ENCODE data around the gene GID8. TPM values are rescaled to one million over a fixed set of nuclear protein-coding genes. Genes with fewer than 3 reads are reported as not detected.

The GID8 gene
- total and polyA plus RNA-seq, 9 of the 15 experiments (the other 6 are each of a cell fraction or from before 2014, with no cell fraction given): 7.5 to 31.6 (median 22.2) TPM

- ChIA-PET CTCF (ENCODE audit: low intra/inter-chr PET ratio) (no interaction called here), POLR2A (interaction anchor here (0.6 to 1.2 kb wide), 4 partner anchors 13 to 126 kb away, joined by 3 to 6 read pairs (median 4); no protein-coding TSS in a partner anchor)
- TF ChIP-seq ARID1B (IDR thresholded peaks at IDR 0.05) (no peak), E2F3 (CRISPR knock-in tag; IDR thresholded peaks at IDR 0.05) (no peak), NUFIP1 (IDR thresholded peaks at IDR 0.05; ENCODE audit: partially characterized antibody) (no peak), GABPA (tag; conservative IDR thresholded peaks at IDR 0.05; ENCODE audit: low read depth) (no peak), ZNF253 (CRISPR knock-in tag; conservative IDR thresholded peaks at IDR 0.05) (no peak), FOXA1 (IDR thresholded peaks at IDR 0.05; ENCODE audit: borderline replicate concordance) (no peak), ZNF143 (CRISPR knock-in tag; IDR thresholded peaks at IDR 0.05) (no peak), ZNF408 (CRISPR knock-in tag; IDR thresholded peaks at IDR 0.05; ENCODE audit: low read depth) (no peak), ZNF551 (CRISPR knock-in tag; IDR thresholded peaks at IDR 0.05) (no peak), ZSCAN32 (CRISPR knock-in tag; IDR thresholded peaks at IDR 0.05) (no peak), CTCFL (IDR thresholded peaks at IDR 0.05; ENCODE audit: borderline replicate concordance, insufficient read depth, low read depth, low read length, poor library complexity, severe bottlenecking) (no peak), ZNF764 (CRISPR knock-in tag; IDR thresholded peaks at IDR 0.05; ENCODE audit: low read depth) (no peak), XRCC4 (IDR thresholded peaks at IDR 0.05; ENCODE audit: extremely low read depth, insufficient read depth, insufficient read length) (no peak), EZH2 (IDR thresholded peaks at IDR 0.05; ENCODE audit: borderline replicate concordance, low read depth, low read length) (no peak), ELF2 (CRISPR knock-in tag; IDR thresholded peaks at IDR 0.05) (no peak), TBL1XR1 (IDR thresholded peaks at IDR 0.05; ENCODE audit: low read length in 2 of 2) (no peak), E4F1 (CRISPR knock-in tag; IDR thresholded peaks at IDR 0.05; ENCODE audit: borderline replicate concordance) (no peak), SLC30A9 (CRISPR knock-in tag; IDR thresholded peaks at IDR 0.05) (no peak), ELF1 (tag; IDR thresholded peaks at IDR 0.05) (no peak)
- no peak overlapping the region for H3K27ac ChIP-seq (ENCODE audit: extremely low read depth, low read depth, low read length)
- peaks cover 0 to 34% of the 10 kb centered on the region in 2 experiments; a peak in 2 of 5 replicates for H3K4me1 ChIP-seq (replicated peaks in 1 of 2; ENCODE audit: control insufficient read depth in 2 of 2, insufficient read depth in 2 of 2, low read length in 2 of 2)
- ATAC-seq (no peak), DNase-seq (ENCODE audit: extremely low read depth in 1 of 4, low spot score in 3 of 4) (no peak), FAIRE-seq (no peak)
- H3K4me2 ChIP-seq (ENCODE audit: insufficient read depth, low read length): no peak overlapping the region
- intact Hi-C loops (cut with micrococcal nuclease): no loop called here
- peaks cover 11% of the 10 kb centered on the region; the same call in 1 of the 2 replicates for H4K20me1 ChIP-seq (replicated peaks; ENCODE audit: control insufficient read depth, insufficient read depth, low read length)
- no TSS peak for BruUV-seq (replicated peaks)
- WGBS (ENCODE audit: insufficient coverage, low coverage, missing lambda C conversion rate): under 1% methylated on average over 19 of the region's 19 CpGs
- H3K9me3 ChIP-seq (replicated peaks; ENCODE audit: control insufficient read depth, insufficient read depth, low read depth, low read length): no peaks in the 10 kb centered on the region
- peaks cover 59 to 90% of the 10 kb centered on the region in 2 experiments for H3K27me3 ChIP-seq (ENCODE audit: control insufficient read depth in 2 of 2, insufficient read depth in 2 of 2, low read length in 2 of 2)
- in situ Hi-C loops (cut with MboI): no loop called here
- no peaks in the 10 kb centered on the region for H3K79me2 ChIP-seq (ENCODE audit: control insufficient read depth, insufficient read depth, low read length)
- no peaks in the 10 kb centered on the region for H3K36me3 ChIP-seq (ENCODE audit: control insufficient read depth, insufficient read depth, low read length)
- H3K9me1 ChIP-seq (ENCODE audit: control insufficient read depth, insufficient read depth, low read length): no peaks in the 10 kb centered on the region
- H3K9ac ChIP-seq (ENCODE audit: insufficient read depth in 1 of 2, low read depth in 2 of 2, low read length in 2 of 2): peak overlapping the region in 1 of 2 experiments; percentile 68; a peak in 1 of 4 replicates
- no peak overlapping the region for H3K4me3 ChIP-seq
- no peak overlapping the region for H2AFZ ChIP-seq (ENCODE audit: low read depth, low read length)
Observed at GRCh38 chr20:62979876-62980373, 42.0 kb downstream of the GID8 start.
